HT-29 (cell line): ENCODE results near the gene RSU1. TPM values are rescaled to one million over a fixed set of nuclear protein-coding genes. Genes with fewer than 3 reads are reported as not detected.
A peak's percentile ranks its signal among the peaks of the same experiment; 100 is the strongest.

Experiments
- DNase-seq: peaks from one replicate; pipeline ENCODE4 v3.0.0-alpha.2; 2015; ENCODE audit warnings: low spot score
- total RNA-seq: library from RNA; depleted of rRNA; stranded (reverse); fragments of >200 nt; shearing (Covaris generic); gene quantifications from 2 replicates; pipeline ENCODE4 v1.2.3, GENCODE V29; 2014

RSU1 gene
- total RNA-seq, 1 experiment from 2014 or later: 9.5 TPM

DNA sequence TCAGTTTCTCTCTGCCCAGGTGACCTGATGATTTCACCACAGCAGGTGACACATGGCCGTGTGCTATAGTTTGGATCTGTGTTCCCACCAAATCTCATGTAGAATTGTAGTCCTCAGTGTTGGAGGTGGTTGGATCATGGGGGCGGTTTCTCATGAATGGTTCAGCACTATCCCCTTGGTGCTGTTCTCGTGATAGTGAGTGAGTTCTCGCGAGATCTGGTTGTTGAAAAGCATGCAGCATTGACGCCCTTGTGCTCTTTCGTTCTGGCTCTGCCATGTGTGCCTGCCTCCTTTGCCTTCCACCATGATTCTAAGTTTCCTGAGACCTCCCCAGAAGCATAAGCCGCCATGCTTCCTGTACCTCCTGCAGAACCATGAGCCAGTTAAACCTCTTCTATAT is 210.3 kb downstream of the RSU1 start:
- DNase-seq: no peak

GRCh38 chr10:16606421-16606820 is 210.8 kb downstream of the RSU1 start:
- DNase-seq: no peak

DNA sequence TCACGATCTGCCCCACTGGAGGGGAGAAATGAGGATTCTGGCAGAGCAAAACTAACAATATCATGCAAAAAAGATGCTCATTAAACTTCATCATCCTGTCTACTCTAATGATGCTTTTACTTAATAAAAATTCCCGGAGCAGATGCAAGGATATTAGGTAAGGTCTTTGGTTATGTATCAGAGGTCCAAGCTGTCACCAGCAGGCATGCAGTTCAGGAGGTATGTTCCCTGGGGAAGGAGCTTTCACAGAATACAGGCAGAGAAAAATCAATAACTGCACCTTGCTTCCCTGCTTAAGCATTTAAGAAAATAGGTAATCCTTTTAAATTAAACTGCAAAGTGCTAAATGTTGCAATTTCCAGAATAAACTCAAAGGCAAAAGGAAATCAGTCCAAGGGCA is 213.9 kb downstream of the RSU1 start:
- DNase-seq: no peak

GRCh38 chr10:16602104-16602775 is 215.0 kb downstream of the RSU1 start:
- no peak for DNase-seq

- DNase-seq: no peak
These were observed 217.6 kb downstream of the RSU1 start for GRCh38 chr10:16599662-16600061.

- DNase-seq: no peak
These were observed 219.6 kb downstream of the RSU1 start for GRCh38 chr10:16597656-16598055.

DNA sequence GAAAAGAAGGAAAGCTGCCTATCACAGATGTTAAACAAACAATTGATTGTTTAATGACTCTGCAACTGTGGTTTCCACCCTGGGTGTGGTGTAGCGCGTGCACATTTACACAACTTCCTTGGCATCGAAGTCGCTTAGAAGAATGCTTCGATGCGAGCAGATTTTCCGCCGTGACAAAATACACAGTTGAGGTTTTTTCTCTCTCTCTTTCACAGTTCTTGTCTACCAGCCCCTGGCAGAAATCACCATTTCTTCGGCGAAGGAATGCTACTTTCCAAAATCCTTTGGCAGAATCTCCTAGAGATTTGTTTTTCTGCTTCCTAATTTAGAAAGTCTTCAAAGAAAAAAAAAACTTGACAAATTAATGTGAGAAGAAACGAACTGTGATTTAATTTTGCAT is 224.8 kb downstream of the RSU1 start:
- DNase-seq: no peak

DNA sequence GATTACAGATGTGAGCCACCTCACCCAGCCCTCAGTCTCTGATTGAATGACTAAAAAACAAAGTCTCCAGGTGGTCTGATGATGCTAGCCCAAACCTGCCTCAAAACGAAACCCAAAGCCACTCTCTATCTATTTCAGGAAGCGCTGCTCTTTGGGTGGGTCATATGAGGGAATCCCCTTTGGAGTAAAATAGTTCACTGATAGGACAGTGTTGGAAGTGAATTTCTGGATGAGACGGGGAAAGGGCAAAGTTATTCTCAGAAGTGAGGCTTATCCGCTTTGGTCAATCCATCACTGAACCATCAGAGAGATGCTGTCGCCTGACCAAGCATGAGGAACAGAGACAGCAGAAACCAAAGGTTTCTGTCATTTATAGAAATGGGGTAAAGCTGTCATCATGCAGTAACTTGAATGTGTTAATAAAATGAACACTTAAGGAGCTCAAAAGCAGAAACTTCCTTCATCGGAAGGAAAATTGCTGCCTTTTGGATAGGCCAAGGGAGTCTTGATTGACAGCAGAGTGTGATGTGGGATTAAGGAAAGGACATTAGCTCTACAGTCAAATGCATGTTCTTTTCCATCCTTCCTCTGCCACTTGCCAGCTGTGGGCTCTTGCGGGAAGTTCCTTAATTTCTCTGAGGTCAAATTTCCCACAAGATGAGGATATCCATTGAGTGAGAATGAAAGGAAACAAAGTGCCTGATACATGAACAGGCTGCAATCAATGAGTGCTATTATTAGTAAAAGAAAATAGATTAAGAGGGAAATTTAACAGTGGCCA is 230.7 kb downstream of the RSU1 start:
- DNase-seq: no peak

GRCh38 chr10:16585103-16585502 is 232.1 kb downstream of the RSU1 start:
- no peak for DNase-seq

GRCh38 chr10:16583382-16583781 is 233.8 kb downstream of the RSU1 start:
- DNase-seq: no peak

- no peak for DNase-seq
These were observed 236.0 kb downstream of the RSU1 start for GRCh38 chr10:16581202-16581601.

GRCh38 chr10:16570731-16571130 is 246.5 kb downstream of the RSU1 start:
- DNase-seq: no peak

- DNase-seq: no peak
These were observed 250.9 kb downstream of the RSU1 start for GRCh38 chr10:16566202-16566805.

- DNase-seq: no peak
These were observed 251.6 kb downstream of the RSU1 start for GRCh38 chr10:16565604-16566003.

DNA sequence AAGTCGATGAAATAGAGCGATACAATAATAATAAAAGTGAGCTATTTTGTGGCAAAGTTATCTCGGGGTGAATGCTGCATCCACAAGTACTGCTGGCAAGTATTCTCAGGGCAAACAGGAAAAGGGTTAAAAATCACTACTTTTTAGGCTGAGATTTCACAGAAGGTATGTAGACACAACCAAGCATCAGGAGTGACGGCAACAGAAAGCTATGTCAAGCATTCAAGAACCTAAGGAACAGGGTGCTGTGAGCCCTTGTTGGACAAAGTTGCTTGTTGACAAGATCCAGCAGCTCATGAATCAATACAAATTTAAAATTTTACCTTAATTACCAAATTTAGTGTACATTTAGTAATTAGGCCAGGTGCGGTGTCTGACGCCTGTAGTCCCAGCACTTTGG is 254.3 kb downstream of the RSU1 start:
- DNase-seq: no peak

DNA sequence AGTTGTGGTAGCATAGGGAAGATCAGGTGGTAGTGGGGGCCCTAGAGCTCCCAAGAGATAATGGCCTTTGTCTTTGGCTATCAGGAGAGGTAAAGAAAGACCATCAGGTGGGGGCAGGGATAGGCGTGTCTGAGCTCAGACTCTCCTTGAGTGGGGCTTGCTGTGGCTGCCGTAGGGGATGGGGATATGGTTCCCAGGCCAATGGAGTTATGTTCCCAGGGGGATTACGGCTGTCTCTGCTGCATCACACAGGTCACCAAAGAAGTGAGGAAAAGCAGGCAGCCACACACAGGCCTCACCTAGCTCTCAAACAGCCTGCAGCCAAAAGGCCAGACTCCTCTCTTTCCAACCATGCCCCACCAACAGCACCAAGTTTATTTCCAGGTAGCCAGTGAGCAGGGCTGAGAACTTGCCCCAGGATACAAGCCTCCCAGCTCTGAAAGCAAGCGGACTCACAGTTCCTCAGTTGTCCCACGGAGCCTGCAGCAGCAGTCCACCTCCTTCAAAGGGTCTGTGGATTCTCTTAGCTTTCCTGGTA is 257.9 kb downstream of the RSU1 start:
- DNase-seq: no peak

GRCh38 chr10:16547973-16548372 is 269.3 kb downstream of the RSU1 start:
- DNase-seq: no peak

- peak; percentile 54 for DNase-seq
These were observed 272.0 kb downstream of the RSU1 start for GRCh38 chr10:16545116-16545736.

DNA sequence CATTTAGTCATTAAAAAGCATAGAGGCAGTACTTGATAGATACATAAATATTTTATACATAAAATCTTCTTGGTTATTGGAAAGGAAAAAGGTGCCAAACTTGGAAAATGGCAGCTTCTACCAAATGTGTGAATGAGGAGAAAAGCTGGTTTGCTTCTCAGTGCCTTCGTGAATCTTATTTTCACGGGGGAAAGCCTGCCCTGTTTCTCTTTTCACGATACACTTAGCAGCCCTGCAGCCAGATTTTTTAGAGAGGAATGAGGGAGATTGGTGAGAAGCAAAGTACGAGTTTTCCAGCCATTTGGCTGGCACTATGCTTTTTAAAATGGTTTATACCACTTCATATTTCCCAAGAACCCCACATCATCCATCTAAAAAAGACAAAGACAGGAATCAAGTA is 272.6 kb downstream of the RSU1 start:
- no peak for DNase-seq

DNA sequence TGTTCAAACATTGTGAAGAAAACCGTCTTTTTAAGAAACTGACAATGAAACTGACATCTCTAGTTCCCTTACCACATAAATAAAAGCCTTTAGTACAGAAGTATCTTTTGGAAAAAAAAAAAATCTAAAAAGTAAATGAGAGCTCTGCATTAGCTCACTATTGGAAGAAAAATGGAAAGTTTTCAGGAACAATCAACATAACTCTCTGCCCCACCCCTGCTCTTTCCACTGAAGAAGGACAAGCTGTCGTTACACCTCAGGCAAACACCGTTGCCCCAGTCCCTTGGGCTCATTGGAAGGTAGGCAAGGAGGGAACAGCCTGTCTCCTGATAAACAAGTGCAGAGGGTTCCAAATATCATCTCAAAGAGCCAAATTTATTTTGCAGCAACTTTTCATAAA is 273.1 kb downstream of the RSU1 start:
- DNase-seq: no peak
